HG03097 (cell line): ENCODE results near the gene ADAMTS20.
"Not testable (repeated sequence)": the region's sequence is repeated elsewhere in the genome, so short reads cannot be mapped to it uniquely, and the experiment has no call there.

Source experiments
- ATAC-seq: cut with Tn5 transposase; IDR thresholded peaks from one replicate; pipeline ENCODE4 v1.9.1; 2021; ENCODE audit not compliant: unreplicated experiment, low FRiP score

Gene ADAMTS20

GRCh38 chr12:43551971-43552559 lies at the start of gene ADAMTS20:
Gene ADAMTS20 (minus strand): TSS chr12:43552203. CDS start chr12:43551921, 282 bp downstream.
- ATAC-seq, result no peak

- ATAC-seq, result no peak
Measured at GRCh38 chr12:43599708-43600107, 47.7 kb upstream of the ADAMTS20 start.

- ATAC-seq, result no peak
Measured at GRCh38 chr12:43599066-43599465, 47.1 kb upstream of the ADAMTS20 start.

- no peak for ATAC-seq
Measured at GRCh38 chr12:43590307-43590706, 38.3 kb upstream of the ADAMTS20 start.

GRCh38 chr12:43586646-43587245 lies 34.7 kb upstream of the ADAMTS20 start:
- no peak for ATAC-seq

- no peak for ATAC-seq
Measured at GRCh38 chr12:43585676-43586075, 33.7 kb upstream of the ADAMTS20 start.

- ATAC-seq, result no peak
Measured at GRCh38 chr12:43580601-43581000, 28.6 kb upstream of the ADAMTS20 start.

GRCh38 chr12:43579206-43579605 lies 27.2 kb upstream of the ADAMTS20 start:
- ATAC-seq, result no peak

GRCh38 chr12:43578782-43579181 lies 26.8 kb upstream of the ADAMTS20 start:
- no peak for ATAC-seq

GRCh38 chr12:43577381-43577780 lies 25.4 kb upstream of the ADAMTS20 start:
- no peak for ATAC-seq

GRCh38 chr12:43576162-43576561 lies 24.2 kb upstream of the ADAMTS20 start:
- no peak for ATAC-seq

GRCh38 chr12:43571885-43572284 lies 19.9 kb upstream of the ADAMTS20 start:
- ATAC-seq, result no peak

- no peak for ATAC-seq
Measured at GRCh38 chr12:43556057-43556456, 4.1 kb upstream of the ADAMTS20 start.

GRCh38 chr12:43551279-43551970 lies 578 bp downstream of the ADAMTS20 start:
- no peak for ATAC-seq

GRCh38 chr12:43550831-43551271 lies 1.2 kb downstream of the ADAMTS20 start:
- ATAC-seq, result no peak

- no peak for ATAC-seq
Measured at GRCh38 chr12:43544703-43545102, 7.3 kb downstream of the ADAMTS20 start.

- ATAC-seq, result no peak
Measured at GRCh38 chr12:43540470-43540869, 11.5 kb downstream of the ADAMTS20 start.

- ATAC-seq, result not testable (repeated sequence)
Measured at GRCh38 chr12:43537675-43538074, 14.3 kb downstream of the ADAMTS20 start.

GRCh38 chr12:43516045-43516444 lies 36.0 kb downstream of the ADAMTS20 start:
- ATAC-seq, result no peak

- ATAC-seq, result no peak
Measured at GRCh38 chr12:43501703-43502102, 50.3 kb downstream of the ADAMTS20 start.

GRCh38 chr12:43493261-43493797 lies 58.7 kb downstream of the ADAMTS20 start:
- ATAC-seq, result no peak
